ENCODE data around the gene FHOD3. TPM values are rescaled to one million over a fixed set of nuclear protein-coding genes. Genes with fewer than 3 reads are reported as not detected.

The FHOD3 gene
- total RNA-seq, 2 experiments from 2014 or later: not detected

GRCh38 chr18:36365836-36366775, 68.6 kb downstream of the FHOD3 start:
- Mint-ChIP-seq H3K27me3 (ENCODE audit: low read depth) (peaks cover 10% of the 10 kb centered on the region), H3K9me3 (peaks cover under 1% of the 10 kb centered on the region), H3K4me1 (ENCODE audit: low read depth) (no peaks in the 10 kb centered on the region), H3K27ac (no peak overlapping the region), H3K4me3 (no peak overlapping the region), H3K36me3 (ENCODE audit: low read depth) (no peaks in the 10 kb centered on the region)
- intact Hi-C loops (cut with micrococcal nuclease): no loop called here
- CTCF ChIA-PET: no interaction called here
- no peak for DNase-seq

GRCh38 chr18:36366994-36367839, 69.7 kb downstream of the FHOD3 start:
- H3K4me1 Mint-ChIP-seq (ENCODE audit: low read depth): no peaks in the 10 kb centered on the region
- no peak for DNase-seq
- H3K4me3 Mint-ChIP-seq: no peak overlapping the region
- no peak overlapping the region for H3K27ac Mint-ChIP-seq
- intact Hi-C loops (cut with micrococcal nuclease): no loop called here
- peaks cover 1% of the 10 kb centered on the region for H3K9me3 Mint-ChIP-seq
- peaks cover 17% of the 10 kb centered on the region for H3K27me3 Mint-ChIP-seq (ENCODE audit: low read depth)
- H3K36me3 Mint-ChIP-seq (ENCODE audit: low read depth): no peaks in the 10 kb centered on the region
- CTCF ChIA-PET: no interaction called here

- Mint-ChIP-seq H3K27me3 (ENCODE audit: low read depth) (peaks cover 21% of the 10 kb centered on the region), H3K4me1 (ENCODE audit: low read depth) (no peaks in the 10 kb centered on the region), H3K36me3 (ENCODE audit: low read depth) (no peaks in the 10 kb centered on the region), H3K27ac (no peak overlapping the region), H3K9me3 (peaks cover 1% of the 10 kb centered on the region), H3K4me3 (no peak overlapping the region)
- DNase-seq: no peak
- intact Hi-C loops (cut with micrococcal nuclease): no loop called here
- CTCF ChIA-PET: no interaction called here
Observed at GRCh38 chr18:36368889-36369288, 71.4 kb downstream of the FHOD3 start.

- Mint-ChIP-seq H3K4me3 (no peak overlapping the region), H3K4me1 (ENCODE audit: low read depth) (no peaks in the 10 kb centered on the region), H3K27ac (no peak overlapping the region), H3K27me3 (ENCODE audit: low read depth) (peaks cover 25% of the 10 kb centered on the region), H3K36me3 (ENCODE audit: low read depth) (no peaks in the 10 kb centered on the region), H3K9me3 (peaks cover 1% of the 10 kb centered on the region)
- CTCF ChIA-PET: no interaction called here
- intact Hi-C loops (cut with micrococcal nuclease): no loop called here
- DNase-seq: no peak
Observed at GRCh38 chr18:36372903-36373311, 75.4 kb downstream of the FHOD3 start.

GRCh38 chr18:36374262-36374661, 76.7 kb downstream of the FHOD3 start:
- H3K9me3 Mint-ChIP-seq: peaks cover 1% of the 10 kb centered on the region
- H3K36me3 Mint-ChIP-seq (ENCODE audit: low read depth): no peaks in the 10 kb centered on the region
- no peak overlapping the region for H3K4me3 Mint-ChIP-seq
- CTCF ChIA-PET: no interaction called here
- H3K27me3 Mint-ChIP-seq (ENCODE audit: low read depth): peaks cover 25% of the 10 kb centered on the region
- intact Hi-C loops (cut with micrococcal nuclease): no loop called here
- DNase-seq: no peak
- no peaks in the 10 kb centered on the region for H3K4me1 Mint-ChIP-seq (ENCODE audit: low read depth)
- no peak overlapping the region for H3K27ac Mint-ChIP-seq

DNA sequence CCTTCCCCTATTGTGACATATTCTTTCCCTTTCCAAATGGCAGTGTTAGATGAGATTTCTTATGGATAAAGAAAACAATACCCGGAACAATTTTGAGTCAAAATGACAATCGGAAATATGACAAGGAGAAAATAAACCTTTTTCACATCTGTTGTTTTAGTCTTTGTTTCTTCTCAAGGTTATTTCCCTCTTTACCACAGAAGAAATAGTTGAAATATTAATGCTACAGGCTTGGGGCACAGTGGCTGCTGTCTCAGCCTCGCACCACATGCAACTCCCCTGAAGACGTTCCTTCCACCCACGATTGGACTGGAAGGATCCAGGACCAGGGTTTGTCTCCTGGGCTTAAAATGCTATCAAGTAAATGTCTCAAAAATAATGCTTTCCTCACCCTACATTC, 77.6 kb downstream of the FHOD3 start:
- H3K4me3 Mint-ChIP-seq: no peak overlapping the region
- H3K4me1 Mint-ChIP-seq (ENCODE audit: low read depth): no peaks in the 10 kb centered on the region
- CTCF ChIA-PET: no interaction called here
- peaks cover 1% of the 10 kb centered on the region for H3K9me3 Mint-ChIP-seq
- intact Hi-C loops (cut with micrococcal nuclease): no loop called here
- no peaks in the 10 kb centered on the region for H3K36me3 Mint-ChIP-seq (ENCODE audit: low read depth)
- H3K27me3 Mint-ChIP-seq (ENCODE audit: low read depth): peaks cover 25% of the 10 kb centered on the region
- no peak overlapping the region for H3K27ac Mint-ChIP-seq
- no peak for DNase-seq

DNA sequence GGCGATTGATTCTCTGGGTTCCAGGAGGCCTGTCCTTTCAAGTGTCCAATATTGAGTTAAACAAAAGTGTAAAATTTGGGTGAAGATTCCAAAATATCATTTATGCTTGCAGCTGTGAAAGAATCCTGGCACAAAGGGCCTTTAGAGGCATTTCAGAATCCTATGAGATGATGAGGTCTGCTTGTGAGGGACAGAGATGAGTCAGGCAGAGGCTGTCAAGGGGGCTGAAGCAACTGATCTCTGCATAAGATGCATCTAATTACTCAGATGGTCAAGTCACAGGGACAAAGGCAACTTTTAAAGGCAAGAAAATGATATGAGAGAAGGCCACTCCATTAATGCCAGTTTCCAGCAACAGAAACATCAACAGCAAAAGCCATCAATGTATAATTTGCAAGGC, 78.8 kb downstream of the FHOD3 start:
- intact Hi-C loops (cut with micrococcal nuclease): no loop called here
- CTCF ChIA-PET: no interaction called here

GRCh38 chr18:36377626-36378025, 80.1 kb downstream of the FHOD3 start:
- Mint-ChIP-seq H3K4me1 (ENCODE audit: low read depth) (no peaks in the 10 kb centered on the region), H3K27me3 (ENCODE audit: low read depth) (peaks cover 21% of the 10 kb centered on the region), H3K36me3 (ENCODE audit: low read depth) (no peaks in the 10 kb centered on the region), H3K4me3 (no peak overlapping the region), H3K9me3 (no peaks in the 10 kb centered on the region), H3K27ac (no peak overlapping the region)
- no peak for DNase-seq
- intact Hi-C loops (cut with micrococcal nuclease): no loop called here
- CTCF ChIA-PET: interaction anchor here (0.5 to 1.0 kb wide), 2 partner anchors 56 to 547 kb away, joined by 3 to 4 read pairs; no protein-coding TSS in a partner anchor

More for the DNA sequence above, 78.8 kb downstream of the FHOD3 start:
- H3K4me3 Mint-ChIP-seq: no peak overlapping the region
- no peaks in the 10 kb centered on the region for H3K9me3 Mint-ChIP-seq
- H3K27ac Mint-ChIP-seq: no peak overlapping the region
- H3K36me3 Mint-ChIP-seq (ENCODE audit: low read depth): no peaks in the 10 kb centered on the region
- peaks cover 25% of the 10 kb centered on the region for H3K27me3 Mint-ChIP-seq (ENCODE audit: low read depth)
- no peak for DNase-seq
- no peaks in the 10 kb centered on the region for H3K4me1 Mint-ChIP-seq (ENCODE audit: low read depth)

DNA sequence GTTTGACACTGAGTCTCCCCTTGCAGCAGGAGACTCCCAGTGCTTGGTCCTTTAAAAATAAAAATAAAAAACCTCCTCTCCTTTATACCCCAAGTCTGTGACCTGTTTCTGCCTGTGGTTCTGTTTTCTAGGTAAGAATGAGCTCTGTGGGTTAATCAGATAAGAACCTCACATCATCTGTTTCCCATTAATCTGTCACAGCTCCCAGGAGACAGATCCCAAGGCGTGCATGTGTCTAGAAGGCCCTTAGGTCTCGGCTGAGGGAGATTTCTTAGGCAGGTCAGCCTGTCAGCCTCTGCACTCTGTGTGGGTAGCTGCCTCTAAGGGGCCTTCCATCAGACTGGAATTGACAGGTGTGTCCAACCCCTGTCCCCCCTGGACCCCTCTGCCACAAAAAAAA, 80.7 kb downstream of the FHOD3 start:
- CTCF ChIA-PET: interaction anchor here (0.5 kb wide), 1 partner anchor 548 kb away, joined by 4 read pairs; no protein-coding TSS in a partner anchor
- DNase-seq: no peak
- Mint-ChIP-seq H3K4me3 (no peak overlapping the region), H3K27ac (no peak overlapping the region), H3K27me3 (ENCODE audit: low read depth) (peaks cover 16% of the 10 kb centered on the region), H3K36me3 (ENCODE audit: low read depth) (no peaks in the 10 kb centered on the region), H3K9me3 (no peaks in the 10 kb centered on the region), H3K4me1 (ENCODE audit: low read depth) (no peaks in the 10 kb centered on the region)
- intact Hi-C loops (cut with micrococcal nuclease): no loop called here

DNA sequence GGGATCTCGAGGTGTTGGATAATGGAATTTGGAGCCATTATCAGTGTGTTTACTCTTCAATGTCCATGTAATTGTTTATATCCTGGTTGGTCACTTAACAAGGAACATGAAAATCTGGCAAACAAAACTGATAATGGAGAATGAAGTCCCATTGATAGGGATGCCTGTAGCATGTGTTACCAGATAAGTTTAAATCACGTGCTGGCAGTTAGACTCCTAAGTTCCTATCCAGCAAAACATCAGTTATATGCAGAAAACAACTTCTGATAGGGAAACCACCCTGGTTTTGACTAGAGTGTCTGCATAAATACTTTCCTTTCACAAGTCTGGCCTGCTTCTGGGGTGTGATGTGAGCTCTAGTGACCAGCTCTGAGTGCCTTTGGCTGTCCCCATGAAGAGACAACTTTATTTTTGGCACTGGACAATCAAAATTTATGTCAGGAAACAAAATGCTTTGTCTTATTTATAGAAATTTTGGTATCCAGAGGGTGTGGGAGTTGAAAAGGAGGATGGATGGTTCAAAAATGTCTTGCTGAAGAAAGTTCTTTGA, 82.0 kb downstream of the FHOD3 start:
- H3K9me3 Mint-ChIP-seq: no peaks in the 10 kb centered on the region

DNA sequence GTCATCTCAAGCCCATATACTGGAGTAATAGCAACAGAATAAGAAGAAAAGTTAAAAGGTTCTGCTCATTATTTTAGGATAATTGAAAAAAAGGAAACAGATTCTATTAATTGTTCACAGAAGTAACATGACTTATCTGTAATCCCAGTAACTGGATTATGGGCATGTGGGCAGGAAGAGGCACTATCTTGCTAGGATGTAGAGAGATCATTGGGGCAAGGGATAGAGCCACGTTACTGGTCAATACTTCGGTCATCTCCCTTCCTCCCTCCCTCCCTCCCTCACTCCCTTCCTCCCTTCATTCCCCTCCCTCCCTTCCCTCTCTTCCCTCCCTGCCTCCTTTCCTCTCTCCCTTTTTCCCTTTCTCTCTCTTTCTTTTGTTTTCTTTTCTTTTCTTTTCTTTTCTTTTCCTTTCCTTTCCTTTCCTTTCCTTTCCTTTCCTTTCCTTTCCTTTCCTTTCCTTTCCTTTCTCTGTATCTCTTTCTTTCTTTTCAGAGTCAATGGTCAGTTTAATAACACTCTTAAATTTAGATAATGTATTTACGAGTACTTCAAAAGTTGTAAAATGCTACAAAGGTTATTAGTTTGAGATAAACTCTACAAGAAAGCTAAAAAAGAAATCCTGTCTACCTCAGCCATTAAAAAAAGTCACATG, 82.8 kb downstream of the FHOD3 start:
- intact Hi-C loops (cut with micrococcal nuclease): no loop called here
- Mint-ChIP-seq H3K36me3 (ENCODE audit: low read depth) (no peaks in the 10 kb centered on the region), H3K9me3 (no peaks in the 10 kb centered on the region), H3K27me3 (ENCODE audit: low read depth) (peaks cover 9% of the 10 kb centered on the region), H3K4me3 (no peak overlapping the region), H3K4me1 (ENCODE audit: low read depth) (no peaks in the 10 kb centered on the region), H3K27ac (no peak overlapping the region)
- no peak for DNase-seq
- CTCF ChIA-PET: no interaction called here

More for the DNA sequence above, 82.0 kb downstream of the FHOD3 start:
- Mint-ChIP-seq H3K27me3 (ENCODE audit: low read depth) (peaks cover 10% of the 10 kb centered on the region), H3K27ac (no peak overlapping the region), H3K4me1 (ENCODE audit: low read depth) (no peaks in the 10 kb centered on the region), H3K36me3 (ENCODE audit: low read depth) (no peaks in the 10 kb centered on the region), H3K4me3 (no peak overlapping the region)
- DNase-seq: no peak
- intact Hi-C loops (cut with micrococcal nuclease): no loop called here
- CTCF ChIA-PET: no interaction called here

GRCh38 chr18:36381075-36381474, 83.6 kb downstream of the FHOD3 start:
- intact Hi-C loops (cut with micrococcal nuclease): no loop called here
- Mint-ChIP-seq H3K36me3 (ENCODE audit: low read depth) (no peaks in the 10 kb centered on the region), H3K4me1 (ENCODE audit: low read depth) (no peaks in the 10 kb centered on the region), H3K27me3 (ENCODE audit: low read depth) (peaks cover 9% of the 10 kb centered on the region), H3K27ac (no peak overlapping the region), H3K4me3 (no peak overlapping the region), H3K9me3 (no peaks in the 10 kb centered on the region)
- no peak for DNase-seq
- CTCF ChIA-PET: no interaction called here

Data from activated naive CD4-positive, alpha-beta T cell treated with anti-CD3 and anti-CD28 coated beads for 36 hours (primary cell).